Measurements from ENCODE around the gene MRPS5.
A peak's percentile ranks its signal among the peaks of the same experiment; 100 is the strongest.

MRPS5 gene

GRCh38 chr2:95121407-95122196 is at the start of gene MRPS5:
TSS of gene MRPS5 (minus strand) at chr2:95121808. CDS start at chr2:95121791, 17 bp downstream.
- H3K9me3 ChIP-seq (ENCODE audit: low read length), result peaks cover 7% of the 10 kb centered on the region
- H3K4me1 ChIP-seq (ENCODE audit: insufficient read depth, low read length), result peaks cover 6% of the 10 kb centered on the region
- peak within 1 kb of the TSS; percentile 87 for H3K4me3 ChIP-seq (ENCODE audit: low read length)
- H2AFZ ChIP-seq (ENCODE audit: low read depth, low read length), result peak within 1 kb of the TSS; percentile 92
- H3K27me3 ChIP-seq (ENCODE audit: insufficient read depth, low read length), result no peaks in the 10 kb centered on the region
- peaks cover 13% of the 10 kb centered on the region for H3K36me3 ChIP-seq (ENCODE audit: insufficient read depth, low read length)

GRCh38 chr2:95166065-95166763 is 44.6 kb upstream of the MRPS5 start:
- peaks cover 10% of the 10 kb centered on the region for H3K4me1 ChIP-seq (ENCODE audit: insufficient read depth, low read length)
- H2AFZ ChIP-seq (ENCODE audit: low read depth, low read length), result peak overlapping the region; percentile 74
- H3K4me3 ChIP-seq (ENCODE audit: low read length), result peak overlapping the region; percentile 66
- peaks cover 8% of the 10 kb centered on the region for H3K9me3 ChIP-seq (ENCODE audit: low read length)
- H3K36me3 ChIP-seq (ENCODE audit: insufficient read depth, low read length), result no peaks in the 10 kb centered on the region
- H3K27me3 ChIP-seq (ENCODE audit: insufficient read depth, low read length), result no peaks in the 10 kb centered on the region

- Histone ChIP-seq H3K27me3 (ENCODE audit: insufficient read depth, low read length) (no peaks in the 10 kb centered on the region), H3K4me1 (ENCODE audit: insufficient read depth, low read length) (peaks cover 10% of the 10 kb centered on the region), H3K9me3 (ENCODE audit: low read length) (peaks cover 10% of the 10 kb centered on the region), H3K36me3 (ENCODE audit: insufficient read depth, low read length) (no peaks in the 10 kb centered on the region), H2AFZ (ENCODE audit: low read depth, low read length) (peak within 1 kb of the TSS; percentile 74), H3K4me3 (ENCODE audit: low read length) (peak within 1 kb of the TSS; percentile 66)
Measured at GRCh38 chr2:95165371-95166064, 43.9 kb upstream of the MRPS5 start, which contains the start of gene ZNF2. TSS of gene ZNF2 (plus strand) at chr2:95165809. CDS start at chr2:95176227, 10,418 bp downstream.

GRCh38 chr2:95165030-95165370 is 43.4 kb upstream of the MRPS5 start:
- H3K27me3 ChIP-seq (ENCODE audit: insufficient read depth, low read length), result no peaks in the 10 kb centered on the region
- peak overlapping the region; percentile 66 for H3K4me3 ChIP-seq (ENCODE audit: low read length)
- peaks cover 14% of the 10 kb centered on the region for H3K9me3 ChIP-seq (ENCODE audit: low read length)
- H3K36me3 ChIP-seq (ENCODE audit: insufficient read depth, low read length), result no peaks in the 10 kb centered on the region
- peaks cover 10% of the 10 kb centered on the region for H3K4me1 ChIP-seq (ENCODE audit: insufficient read depth, low read length)
- peak overlapping the region; percentile 74 for H2AFZ ChIP-seq (ENCODE audit: low read depth, low read length)

- peaks cover 43% of the 10 kb centered on the region for H3K9me3 ChIP-seq (ENCODE audit: low read length)
- H3K4me3 ChIP-seq (ENCODE audit: low read length), result peak within 1 kb of the TSS; percentile 59
- H2AFZ ChIP-seq (ENCODE audit: low read depth, low read length), result peak within 1 kb of the TSS; percentile 59
- H3K27me3 ChIP-seq (ENCODE audit: insufficient read depth, low read length), result no peaks in the 10 kb centered on the region
- H3K36me3 ChIP-seq (ENCODE audit: insufficient read depth, low read length), result no peaks in the 10 kb centered on the region
- H3K4me1 ChIP-seq (ENCODE audit: insufficient read depth, low read length), result peaks cover 5% of the 10 kb centered on the region
Measured at GRCh38 chr2:95159690-95160449, 38.3 kb upstream of the MRPS5 start, which contains the start of gene ZNF514. TSS of gene ZNF514 (minus strand) at chr2:95159848. CDS start at chr2:95153253, 6,595 bp downstream.

GRCh38 chr2:95158891-95159619 is 37.4 kb upstream of the MRPS5 start:
- Histone ChIP-seq H3K27me3 (ENCODE audit: insufficient read depth, low read length) (no peaks in the 10 kb centered on the region), H3K4me3 (ENCODE audit: low read length) (peak overlapping the region; percentile 59), H3K4me1 (ENCODE audit: insufficient read depth, low read length) (no peaks in the 10 kb centered on the region), H3K9me3 (ENCODE audit: low read length) (peaks cover 47% of the 10 kb centered on the region), H3K36me3 (ENCODE audit: insufficient read depth, low read length) (no peaks in the 10 kb centered on the region), H2AFZ (ENCODE audit: low read depth, low read length) (peak overlapping the region; percentile 59)

- H3K4me3 ChIP-seq (ENCODE audit: low read length), result peak overlapping the region; percentile 59
- H3K27me3 ChIP-seq (ENCODE audit: insufficient read depth, low read length), result no peaks in the 10 kb centered on the region
- no peak overlapping the region for H2AFZ ChIP-seq (ENCODE audit: low read depth, low read length)
- peaks cover 47% of the 10 kb centered on the region for H3K9me3 ChIP-seq (ENCODE audit: low read length)
- no peaks in the 10 kb centered on the region for H3K4me1 ChIP-seq (ENCODE audit: insufficient read depth, low read length)
- no peaks in the 10 kb centered on the region for H3K36me3 ChIP-seq (ENCODE audit: insufficient read depth, low read length)
Measured at GRCh38 chr2:95158441-95158840, 36.8 kb upstream of the MRPS5 start.

GRCh38 chr2:95149397-95149984 is 27.9 kb upstream of the MRPS5 start:
- H3K4me1 ChIP-seq (ENCODE audit: insufficient read depth, low read length), result no peaks in the 10 kb centered on the region
- no peak overlapping the region for H2AFZ ChIP-seq (ENCODE audit: low read depth, low read length)
- H3K27me3 ChIP-seq (ENCODE audit: insufficient read depth, low read length), result no peaks in the 10 kb centered on the region
- peaks cover 58% of the 10 kb centered on the region for H3K9me3 ChIP-seq (ENCODE audit: low read length)
- H3K4me3 ChIP-seq (ENCODE audit: low read length), result no peak overlapping the region
- peaks cover 20% of the 10 kb centered on the region for H3K36me3 ChIP-seq (ENCODE audit: insufficient read depth, low read length)

- Histone ChIP-seq H3K4me3 (ENCODE audit: low read length) (no peak overlapping the region), H3K36me3 (ENCODE audit: insufficient read depth, low read length) (no peaks in the 10 kb centered on the region), H2AFZ (ENCODE audit: low read depth, low read length) (no peak overlapping the region), H3K4me1 (ENCODE audit: insufficient read depth, low read length) (no peaks in the 10 kb centered on the region), H3K27me3 (ENCODE audit: insufficient read depth, low read length) (no peaks in the 10 kb centered on the region), H3K9me3 (ENCODE audit: low read length) (peaks cover 32% of the 10 kb centered on the region)
Measured at GRCh38 chr2:95143838-95144237, 22.2 kb upstream of the MRPS5 start.

- Histone ChIP-seq H3K4me1 (ENCODE audit: insufficient read depth, low read length) (no peaks in the 10 kb centered on the region), H3K27me3 (ENCODE audit: insufficient read depth, low read length) (no peaks in the 10 kb centered on the region), H3K4me3 (ENCODE audit: low read length) (no peak overlapping the region), H3K9me3 (ENCODE audit: low read length) (peaks cover 4% of the 10 kb centered on the region), H2AFZ (ENCODE audit: low read depth, low read length) (no peak overlapping the region), H3K36me3 (ENCODE audit: insufficient read depth, low read length) (no peaks in the 10 kb centered on the region)
Measured at GRCh38 chr2:95138702-95139101, 17.1 kb upstream of the MRPS5 start.

GRCh38 chr2:95122197-95122551 is 566 bp upstream of the MRPS5 start:
- H2AFZ ChIP-seq (ENCODE audit: low read depth, low read length), result peak overlapping the region; percentile 92
- peak overlapping the region; percentile 87 for H3K4me3 ChIP-seq (ENCODE audit: low read length)
- peaks cover 10% of the 10 kb centered on the region for H3K36me3 ChIP-seq (ENCODE audit: insufficient read depth, low read length)
- H3K27me3 ChIP-seq (ENCODE audit: insufficient read depth, low read length), result no peaks in the 10 kb centered on the region
- peaks cover 7% of the 10 kb centered on the region for H3K9me3 ChIP-seq (ENCODE audit: low read length)
- H3K4me1 ChIP-seq (ENCODE audit: insufficient read depth, low read length), result peaks cover 6% of the 10 kb centered on the region

- H3K27me3 ChIP-seq (ENCODE audit: insufficient read depth, low read length), result no peaks in the 10 kb centered on the region
- H2AFZ ChIP-seq (ENCODE audit: low read depth, low read length), result peak overlapping the region; percentile 92
- H3K9me3 ChIP-seq (ENCODE audit: low read length), result peaks cover 7% of the 10 kb centered on the region
- H3K4me3 ChIP-seq (ENCODE audit: low read length), result peak overlapping the region; percentile 87
- H3K4me1 ChIP-seq (ENCODE audit: insufficient read depth, low read length), result peaks cover 6% of the 10 kb centered on the region
- H3K36me3 ChIP-seq (ENCODE audit: insufficient read depth, low read length), result peaks cover 17% of the 10 kb centered on the region
Measured at GRCh38 chr2:95121093-95121406, 558 bp downstream of the MRPS5 start.
